Astrocyte (in vitro differentiated cells and primary cell): ENCODE data around the gene SCYL1. TPM values are rescaled to one million over a fixed set of nuclear protein-coding genes. Genes with fewer than 3 reads are reported as not detected.

ENCODE experiments used
- DNase-seq: peaks from one replicate; pipeline ENCODE4 v3.0.0-alpha.2; 2010; ENCODE audit warnings: low read depth
- FAIRE-seq: peaks from 2 replicates; lab custom pipeline; 2011; peaks lifted over from hg19 to GRCh38; lab: Jason Lieb, UNC
- H2AFZ ChIP-seq: 2 replicates; pipeline ENCODE4 v1.6.0; 2012; ENCODE audit warnings: low read depth, low read length, inconsistent platforms
- H3K27ac ChIP-seq: 2 replicates; pipeline ENCODE4 v1.5.1; 2011; ENCODE audit warnings: low read depth, low read length, inconsistent platforms
- H3K27me3 ChIP-seq: 2 replicates; pipeline ENCODE4 v1.6.0; 2011; ENCODE audit warnings: low read length, inconsistent platforms; ENCODE audit not compliant: insufficient read depth
- H3K36me3 ChIP-seq: 2 replicates; pipeline ENCODE4 v1.5.1; 2011; ENCODE audit warnings: low read length, inconsistent platforms; ENCODE audit not compliant: insufficient read depth
- H3K4me1 ChIP-seq: 2 replicates; pipeline ENCODE4 v1.5.1; 2011; ENCODE audit warnings: low read length, inconsistent platforms; ENCODE audit not compliant: insufficient read depth
- H3K4me2 ChIP-seq: 2 replicates; pipeline ENCODE4 v1.6.0; 2012; ENCODE audit warnings: low read length, inconsistent platforms
- H3K4me3 ChIP-seq: 2 replicates; pipeline ENCODE4 v1.5.1; 2011; ENCODE audit warnings: low read depth, mild to moderate bottlenecking, low read length, inconsistent platforms; ENCODE audit not compliant: insufficient read depth
- H3K79me2 ChIP-seq: 2 replicates; pipeline ENCODE4 v1.6.0; 2012; ENCODE audit warnings: mild to moderate bottlenecking, low read length, inconsistent platforms; ENCODE audit not compliant: insufficient read depth
- H3K9ac ChIP-seq: 2 replicates; pipeline ENCODE4 v1.6.0; 2012; ENCODE audit warnings: mild to moderate bottlenecking, low read length, inconsistent platforms
- H3K9me3 ChIP-seq: 2 replicates; pipeline ENCODE4 v1.5.1; 2012; ENCODE audit warnings: low read depth, mild to moderate bottlenecking, low read length, inconsistent platforms; ENCODE audit not compliant: insufficient read depth
- H4K20me1 ChIP-seq: 2 replicates; pipeline ENCODE4 v1.6.0; 2012; ENCODE audit warnings: low read length, inconsistent platforms; ENCODE audit not compliant: insufficient read depth
- H3K27ac Mint-ChIP-seq: one replicate; pipeline ENCODE4 v1.8.0; 2021; ENCODE audit warnings: mild to moderate bottlenecking, mixed read lengths; ENCODE audit not compliant: unreplicated experiment
- H3K27me3 Mint-ChIP-seq: one replicate; pipeline ENCODE4 v1.8.0; 2021; ENCODE audit warnings: low read depth, mixed read lengths; ENCODE audit not compliant: unreplicated experiment
- H3K36me3 Mint-ChIP-seq: one replicate; pipeline ENCODE4 v1.8.0; 2021; ENCODE audit warnings: low read depth, mixed read lengths; ENCODE audit not compliant: unreplicated experiment
- H3K4me1 Mint-ChIP-seq: one replicate; pipeline ENCODE4 v1.8.0; 2021; ENCODE audit warnings: low read depth, mixed read lengths; ENCODE audit not compliant: unreplicated experiment
- H3K4me3 Mint-ChIP-seq: one replicate; pipeline ENCODE4 v1.8.0; 2021; ENCODE audit warnings: mild to moderate bottlenecking, moderate library complexity, mixed read lengths; ENCODE audit not compliant: unreplicated experiment
- H3K9me3 Mint-ChIP-seq: one replicate; pipeline ENCODE4 v1.8.0; 2021; ENCODE audit warnings: mild to moderate bottlenecking, mixed read lengths; ENCODE audit not compliant: unreplicated experiment
- CTCF ChIP-seq: IDR thresholded peaks from 2 replicates; pipeline ENCODE4 v1.5.1; 2011; ENCODE audit warnings: low read depth, mild to moderate bottlenecking, inconsistent platforms, low read length, moderate library complexity; ENCODE audit not compliant: insufficient read depth
- EZH2 ChIP-seq: IDR thresholded peaks from 2 replicates; pipeline ENCODE4 v1.6.1; 2012; ENCODE audit warnings: mild to moderate bottlenecking, low read length, inconsistent platforms; ENCODE audit not compliant: insufficient read depth
- total RNA-seq: library from RNA; stranded (reverse); gene quantifications from 2 replicates; pipeline ENCODE4 v1.2.1, GENCODE V29; 2021

Gene SCYL1
- total RNA-seq, 1 donor from 2014 or later, result 106 TPM

GRCh38 chr11:65489035-65489705, 35.7 kb upstream of the SCYL1 start:
- DNase-seq (peak; percentile 87), FAIRE-seq (no peak)
- H3K4me1 Mint-ChIP-seq, result peaks cover 86% of the 10 kb centered on the region
- H3K27ac Mint-ChIP-seq, result peak overlapping the region; percentile 100
- Histone ChIP-seq H2AFZ (no peak overlapping the region), H3K4me3 (no peak overlapping the region), H3K27me3 (no peaks in the 10 kb centered on the region), H3K4me1 (peaks cover 83% of the 10 kb centered on the region), H3K9me3 (no peaks in the 10 kb centered on the region), H3K36me3 (no peaks in the 10 kb centered on the region), H3K4me2 (peak overlapping the region; percentile 82), H4K20me1 (no peaks in the 10 kb centered on the region), H3K9ac (peak overlapping the region; percentile 95), H3K79me2 (peaks cover 32% of the 10 kb centered on the region), H3K27ac (peak overlapping the region; percentile 100)
- peak overlapping the region; percentile 80 for H3K4me3 Mint-ChIP-seq
- TF ChIP-seq EZH2, result no peak
- no peak for TF ChIP-seq CTCF
- no peaks in the 10 kb centered on the region for H3K27me3 Mint-ChIP-seq
- H3K9me3 Mint-ChIP-seq, result no peaks in the 10 kb centered on the region
- no peaks in the 10 kb centered on the region for H3K36me3 Mint-ChIP-seq

GRCh38 chr11:65489706-65490320, 35.1 kb upstream of the SCYL1 start:
- Histone ChIP-seq H3K9me3 (no peaks in the 10 kb centered on the region), H3K79me2 (peaks cover 37% of the 10 kb centered on the region), H2AFZ (no peak overlapping the region), H4K20me1 (no peaks in the 10 kb centered on the region), H3K4me1 (peaks cover 90% of the 10 kb centered on the region), H3K9ac (peak overlapping the region; percentile 95), H3K36me3 (no peaks in the 10 kb centered on the region), H3K27me3 (no peaks in the 10 kb centered on the region), H3K4me2 (peak overlapping the region; percentile 82), H3K27ac (peak overlapping the region; percentile 100), H3K4me3 (no peak overlapping the region)
- DNase-seq, result peak; percentile 57
- Mint-ChIP-seq H3K27me3 (no peaks in the 10 kb centered on the region), H3K9me3 (no peaks in the 10 kb centered on the region), H3K4me3 (peak overlapping the region; percentile 80), H3K4me1 (peaks cover 89% of the 10 kb centered on the region), H3K27ac (peak overlapping the region; percentile 100), H3K36me3 (no peaks in the 10 kb centered on the region)
- TF ChIP-seq EZH2 (no peak), CTCF (no peak)
- FAIRE-seq, result no peak

- peak overlapping the region; percentile 4 for H3K4me3 ChIP-seq
- H3K9ac ChIP-seq, result peak overlapping the region; percentile 95
- H3K4me2 ChIP-seq, result peak overlapping the region; percentile 67
These were observed 33.8 kb upstream of the SCYL1 start for GRCh38 chr11:65491163-65491465.

More at GRCh38 chr11:65491163-65491465, 33.8 kb upstream of the SCYL1 start:
- no peak for FAIRE-seq
- TF ChIP-seq CTCF, result no peak
- TF ChIP-seq EZH2, result no peak
- no peaks in the 10 kb centered on the region for H3K27me3 ChIP-seq
- DNase-seq, result no peak
- H3K4me3 Mint-ChIP-seq, result peak overlapping the region; percentile 66
- H2AFZ ChIP-seq, result no peak overlapping the region
- peaks cover 48% of the 10 kb centered on the region for H3K79me2 ChIP-seq
- H4K20me1 ChIP-seq, result no peaks in the 10 kb centered on the region
- H3K27ac Mint-ChIP-seq, result peak overlapping the region; percentile 100
- no peaks in the 10 kb centered on the region for H3K36me3 Mint-ChIP-seq
- H3K27ac ChIP-seq, result peak overlapping the region; percentile 100
- H3K9me3 ChIP-seq, result no peaks in the 10 kb centered on the region
- H3K4me1 Mint-ChIP-seq, result peaks cover 79% of the 10 kb centered on the region
- no peaks in the 10 kb centered on the region for H3K9me3 Mint-ChIP-seq
- H3K27me3 Mint-ChIP-seq, result no peaks in the 10 kb centered on the region
- H3K36me3 ChIP-seq, result no peaks in the 10 kb centered on the region
- peaks cover 86% of the 10 kb centered on the region for H3K4me1 ChIP-seq
